ENCODE measurements around the gene ZNRD2.
"Not testable (repeated sequence)": the region's sequence is repeated elsewhere in the genome, so short reads cannot be mapped to it uniquely, and the experiment has no call there.

Gene ZNRD2, protein sequence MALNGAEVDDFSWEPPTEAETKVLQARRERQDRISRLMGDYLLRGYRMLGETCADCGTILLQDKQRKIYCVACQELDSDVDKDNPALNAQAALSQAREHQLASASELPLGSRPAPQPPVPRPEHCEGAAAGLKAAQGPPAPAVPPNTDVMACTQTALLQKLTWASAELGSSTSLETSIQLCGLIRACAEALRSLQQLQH

DNA sequence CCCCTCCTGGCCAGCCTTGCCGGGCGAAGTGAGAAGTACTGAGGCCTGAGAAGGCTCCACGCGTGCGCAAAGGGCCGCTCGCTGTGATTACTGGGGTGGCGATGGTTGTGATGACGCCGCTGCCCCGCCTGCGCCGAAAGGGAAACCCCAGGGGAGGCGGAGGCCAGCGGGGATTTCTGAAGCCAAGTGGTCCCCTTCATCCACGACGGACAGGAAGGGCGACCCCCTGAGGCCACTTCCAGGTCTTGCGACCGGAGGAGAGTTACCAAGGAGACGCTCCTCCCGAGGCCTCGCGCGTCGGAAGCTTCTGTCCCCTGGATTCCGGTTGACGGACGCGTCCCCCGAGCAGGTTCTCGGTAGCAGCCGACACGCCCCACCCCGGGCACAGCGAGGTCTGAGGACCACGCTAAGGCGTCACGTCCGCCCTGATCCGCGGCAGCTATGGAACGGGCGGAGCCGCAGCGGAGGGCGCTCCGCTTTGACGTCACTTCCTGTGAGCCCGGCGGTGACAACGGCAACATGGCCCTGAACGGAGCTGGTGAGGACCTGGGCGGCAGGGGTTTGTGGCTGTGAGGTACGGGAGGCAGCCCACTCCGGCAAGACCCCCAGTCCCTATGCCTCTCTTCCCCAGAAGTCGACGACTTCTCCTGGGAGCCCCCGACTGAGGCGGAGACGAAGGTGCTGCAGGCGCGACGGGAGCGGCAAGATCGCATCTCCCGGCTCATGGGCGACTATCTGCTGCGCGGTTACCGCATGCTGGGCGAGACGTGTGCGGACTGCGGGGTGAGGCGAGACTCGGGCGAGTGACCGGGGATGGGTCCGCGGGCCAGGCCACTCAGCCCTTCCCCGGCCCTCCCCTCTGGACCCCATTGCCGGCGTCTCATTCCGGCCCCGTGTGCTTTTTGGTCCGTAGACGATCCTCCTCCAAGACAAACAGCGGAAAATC, at the start of gene ZNRD2:
Gene ZNRD2, plus strand, starts transcription at position 505 of the 946 bp plus-strand sequence. Its CDS starts 15 bp downstream, at position 520.
- peak; percentile 97 to 99 for DNase-seq

DNA sequence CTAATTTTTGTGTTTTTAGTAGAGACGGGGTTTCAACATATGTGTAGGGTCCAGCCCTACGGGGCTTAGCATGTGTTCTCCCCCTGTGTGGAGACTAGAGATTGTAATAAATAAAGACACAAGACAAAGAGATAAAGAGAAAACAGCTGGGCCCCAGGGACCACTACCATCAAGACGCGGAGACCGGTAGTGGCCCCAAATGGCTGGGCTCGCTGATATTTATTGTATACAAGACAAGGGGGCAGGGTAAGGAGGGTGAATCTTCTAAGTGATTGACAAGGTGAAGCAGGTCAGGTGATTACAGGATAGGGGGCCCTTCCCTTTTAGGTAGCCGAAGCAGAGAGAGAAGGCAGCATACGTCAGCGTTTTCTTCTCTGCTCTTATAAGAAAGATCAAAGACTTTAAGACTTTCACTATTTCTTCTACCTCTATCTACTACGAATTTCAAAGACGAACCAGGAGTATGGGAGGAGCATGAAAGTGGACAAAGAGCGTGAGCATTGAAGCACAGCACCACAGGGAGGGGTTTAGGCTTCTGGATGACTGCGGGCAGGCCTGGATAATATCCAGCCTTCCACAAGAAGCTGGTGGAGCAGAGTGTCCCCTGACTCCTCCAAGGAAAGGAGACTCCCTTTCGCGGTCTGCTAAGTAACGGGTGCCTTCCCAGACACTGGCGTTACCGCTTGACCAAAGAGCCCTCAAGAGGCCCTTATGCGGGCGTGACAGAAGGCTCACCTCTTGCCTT, 48.3 kb upstream of the ZNRD2 start:
- not testable (repeated sequence) for DNase-seq

DNA sequence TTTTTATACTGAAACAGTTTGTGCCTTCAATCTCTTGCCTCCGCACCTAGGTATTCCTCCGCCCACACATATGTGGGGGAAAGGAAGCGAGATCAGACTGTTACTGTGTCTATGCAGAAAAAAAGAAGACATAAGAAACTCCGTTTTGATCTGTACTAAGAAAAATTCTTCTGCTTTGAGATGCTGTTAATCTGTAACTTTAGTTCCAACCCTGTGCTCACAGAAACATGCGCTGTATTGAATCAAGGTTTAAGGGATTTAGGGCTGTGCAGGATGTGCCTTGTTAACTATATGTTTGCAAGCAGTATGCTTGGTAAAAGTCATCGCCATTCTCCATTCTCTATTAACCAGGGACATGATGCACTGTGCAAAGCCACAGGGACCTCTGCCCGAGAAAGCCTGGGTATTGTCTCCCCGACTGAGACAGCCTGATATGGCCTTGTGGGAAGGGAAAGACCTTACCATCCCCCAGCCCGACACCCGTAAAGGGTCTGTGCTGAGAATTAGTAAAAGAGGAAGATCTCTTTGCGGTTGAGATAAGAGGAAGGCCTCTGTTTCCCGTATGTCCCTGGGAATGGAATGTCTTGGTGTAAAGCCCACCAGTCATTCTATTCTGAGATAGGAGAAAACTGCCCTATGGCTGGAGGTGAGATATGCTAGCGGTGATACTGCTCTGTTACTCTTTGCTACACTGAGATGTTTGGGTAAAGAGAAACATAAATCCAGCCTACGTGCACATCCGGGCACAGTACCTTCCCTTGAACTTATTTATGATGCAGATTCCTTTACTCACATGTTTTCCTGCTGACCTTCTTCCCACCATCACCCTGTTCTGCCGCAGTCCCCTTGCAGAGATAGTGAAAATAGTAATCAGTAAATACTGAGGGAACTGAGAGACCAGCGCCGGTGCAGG, 47.3 kb upstream of the ZNRD2 start:
- DNase-seq = not testable (repeated sequence)

DNA sequence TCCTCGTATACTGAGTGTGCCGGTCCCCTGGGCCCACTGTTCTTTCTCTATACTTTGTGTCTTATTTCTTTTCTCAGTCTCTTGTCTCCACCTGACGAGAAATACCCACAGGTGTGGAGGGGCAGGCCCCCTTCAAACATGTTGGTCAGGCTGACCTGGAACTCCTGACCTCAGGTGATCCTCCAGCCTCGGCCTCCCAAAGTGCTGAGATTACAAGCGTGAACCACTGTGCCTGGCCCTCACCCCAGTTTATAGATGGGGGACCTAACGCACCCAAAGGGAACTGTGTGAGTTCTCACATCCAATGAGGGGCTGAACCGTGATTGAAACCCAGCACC, 46.7 kb upstream of the ZNRD2 start:
- DNase-seq = not testable (repeated sequence)

DNA sequence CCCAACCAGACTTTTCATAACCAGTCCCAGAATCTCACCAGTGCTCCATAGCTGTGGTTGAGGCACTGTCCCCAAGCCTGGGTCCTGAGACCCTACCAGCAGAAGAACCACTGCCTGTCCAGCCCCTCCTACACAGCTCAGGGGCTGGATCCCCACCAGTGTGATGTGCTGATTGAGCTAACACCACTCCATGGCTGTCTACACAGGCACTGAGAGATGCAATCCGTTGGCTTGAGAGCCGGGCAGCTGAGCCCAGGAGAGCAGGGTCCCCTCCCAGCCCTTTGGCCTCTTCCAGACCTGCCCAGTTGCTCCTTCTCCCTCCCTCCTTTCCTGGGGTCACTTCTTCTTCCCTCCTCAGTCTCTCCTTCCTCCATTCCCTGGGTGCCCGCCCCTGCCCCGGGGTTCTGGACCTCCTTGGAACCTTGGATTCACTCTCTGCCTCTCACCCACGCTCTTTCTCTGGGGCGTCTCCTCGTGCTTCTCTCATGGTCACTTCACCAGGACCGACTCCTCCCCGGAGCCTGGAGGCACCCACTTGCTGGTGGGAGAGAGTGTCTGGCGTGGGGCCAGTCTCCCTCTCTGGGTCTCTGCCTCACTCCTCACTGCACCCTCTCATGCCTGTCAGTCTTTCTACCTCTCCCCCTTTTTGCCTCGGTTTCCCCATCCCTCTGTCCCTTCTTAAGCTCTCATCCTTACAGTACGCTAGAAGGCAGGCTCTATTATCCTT, 46.1 kb upstream of the ZNRD2 start:
- DNase-seq = no peak

DNA sequence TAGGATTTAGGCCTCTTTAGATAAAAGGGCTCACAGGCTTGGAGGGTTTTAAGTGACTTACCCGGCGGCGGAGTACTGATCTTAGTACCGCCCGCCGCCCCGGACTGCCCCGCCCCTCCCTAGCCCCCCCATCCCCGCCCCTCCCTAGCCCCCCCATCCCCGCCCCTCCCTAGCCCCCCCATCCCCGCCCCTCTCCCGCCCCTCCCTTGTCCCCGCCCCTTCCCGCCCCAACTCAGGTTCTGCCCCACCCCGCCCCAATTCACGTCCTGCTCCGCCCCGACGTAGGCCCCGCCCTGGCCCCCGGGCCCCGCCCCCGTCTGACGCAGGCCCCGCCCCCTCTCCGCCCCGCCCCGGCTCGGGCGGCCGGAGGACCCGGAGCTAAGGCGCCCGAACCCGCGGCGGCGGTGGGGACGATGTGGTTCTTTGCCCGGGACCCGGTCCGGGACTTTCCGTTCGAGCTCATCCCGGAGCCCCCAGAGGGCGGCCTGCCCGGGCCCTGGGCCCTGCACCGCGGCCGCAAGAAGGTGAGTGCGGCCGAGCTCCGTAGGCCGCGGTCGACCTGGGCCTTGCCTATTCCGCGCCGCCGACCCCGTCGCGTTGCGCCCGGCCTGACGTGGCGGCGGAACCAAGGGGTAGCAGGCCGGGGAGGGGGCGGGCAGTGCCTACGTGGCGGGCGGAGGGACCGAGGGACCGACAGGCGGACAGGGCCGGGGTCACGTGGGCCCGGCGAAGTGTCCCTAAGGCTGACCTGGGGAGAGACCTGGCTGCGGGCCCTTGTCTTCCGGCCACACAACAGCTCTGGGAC, 45.3 kb upstream of the ZNRD2 start, which contains the start of gene SCYL1:
Gene SCYL1, plus strand, starts transcription at position 343 of the 805 bp plus-strand sequence. Its CDS starts 71 bp downstream, at position 414.
- peak in 1 of 2 experiments; percentile 38 for DNase-seq

DNA sequence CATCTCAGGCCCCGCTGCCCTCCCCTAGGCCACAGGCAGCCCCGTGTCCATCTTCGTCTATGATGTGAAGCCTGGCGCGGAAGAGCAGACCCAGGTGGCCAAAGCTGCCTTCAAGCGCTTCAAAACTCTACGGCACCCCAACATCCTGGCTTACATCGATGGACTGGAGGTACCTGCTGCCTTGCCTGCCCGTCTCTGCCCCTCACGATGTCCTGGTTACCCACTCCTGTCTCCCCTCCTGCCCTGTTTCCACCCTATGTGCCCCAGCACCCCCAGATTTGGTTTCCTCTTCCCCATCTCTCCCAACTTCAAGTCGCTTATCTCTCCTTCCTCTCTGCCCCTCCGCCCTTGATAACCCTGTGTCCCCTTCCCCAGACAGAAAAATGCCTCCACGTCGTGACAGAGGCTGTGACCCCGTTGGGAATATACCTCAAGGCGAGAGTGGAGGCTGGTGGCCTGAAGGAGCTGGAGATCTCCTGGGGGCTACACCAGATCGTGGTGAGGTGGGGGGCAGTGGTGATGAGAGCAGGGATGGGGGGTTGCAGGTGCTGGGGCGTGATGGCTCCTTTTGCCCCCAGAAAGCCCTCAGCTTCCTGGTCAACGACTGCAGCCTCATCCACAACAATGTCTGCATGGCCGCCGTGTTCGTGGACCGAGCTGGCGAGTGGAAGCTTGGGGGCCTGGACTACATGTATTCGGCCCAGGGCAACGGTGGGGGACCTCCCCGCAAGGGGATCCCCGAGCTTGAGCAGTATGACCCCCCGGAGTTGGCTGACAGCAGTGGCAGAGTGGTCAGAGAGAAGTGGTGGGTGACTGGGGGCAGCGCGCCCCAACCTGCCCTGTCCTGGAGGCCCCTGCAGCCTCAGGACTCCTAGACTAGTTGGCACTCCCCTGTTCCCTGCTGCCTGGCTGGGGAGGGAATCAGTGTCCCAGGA, 44.5 kb upstream of the ZNRD2 start:
- DNase-seq = no peak

DNA sequence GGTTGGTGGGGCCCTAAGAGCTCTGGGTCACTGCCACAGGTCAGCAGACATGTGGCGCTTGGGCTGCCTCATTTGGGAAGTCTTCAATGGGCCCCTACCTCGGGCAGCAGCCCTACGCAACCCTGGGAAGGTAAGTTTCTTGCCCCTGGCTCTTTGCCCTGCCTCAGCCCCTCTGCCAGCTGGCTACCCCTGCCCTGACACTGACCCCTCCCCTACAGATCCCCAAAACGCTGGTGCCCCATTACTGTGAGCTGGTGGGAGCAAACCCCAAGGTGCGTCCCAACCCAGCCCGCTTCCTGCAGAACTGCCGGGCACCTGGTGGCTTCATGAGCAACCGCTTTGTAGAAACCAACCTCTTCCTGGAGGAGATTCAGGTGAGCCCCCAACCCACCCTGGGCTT, 43.5 kb upstream of the ZNRD2 start:
- DNase-seq = no peak

DNA sequence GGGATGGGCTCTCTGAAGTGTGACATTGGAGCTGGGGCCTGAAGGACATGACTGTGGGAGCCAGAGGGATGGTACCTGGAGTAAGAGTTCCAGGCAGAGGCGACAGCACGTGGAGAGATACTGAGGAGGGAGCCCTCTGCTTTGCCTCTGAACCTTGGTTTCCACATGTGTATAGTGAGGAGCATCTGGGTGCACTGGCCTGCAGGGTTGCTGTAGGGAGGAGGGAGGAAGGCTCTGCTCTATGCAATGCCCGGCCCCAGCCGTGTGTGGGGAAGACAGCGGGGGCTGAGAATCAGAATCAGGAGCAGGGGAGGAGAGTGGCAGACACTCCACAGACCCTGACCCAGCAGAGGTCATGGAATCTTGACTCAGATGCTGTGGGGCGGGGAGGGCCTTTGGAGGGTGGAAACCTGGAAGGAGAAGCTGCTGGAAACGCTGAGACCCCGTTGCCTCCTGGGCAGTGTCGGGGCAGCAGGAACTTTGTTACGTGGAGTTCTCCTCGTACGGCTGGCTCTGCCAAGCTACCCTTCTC, 41.4 kb upstream of the ZNRD2 start:
- DNase-seq = no peak

DNA sequence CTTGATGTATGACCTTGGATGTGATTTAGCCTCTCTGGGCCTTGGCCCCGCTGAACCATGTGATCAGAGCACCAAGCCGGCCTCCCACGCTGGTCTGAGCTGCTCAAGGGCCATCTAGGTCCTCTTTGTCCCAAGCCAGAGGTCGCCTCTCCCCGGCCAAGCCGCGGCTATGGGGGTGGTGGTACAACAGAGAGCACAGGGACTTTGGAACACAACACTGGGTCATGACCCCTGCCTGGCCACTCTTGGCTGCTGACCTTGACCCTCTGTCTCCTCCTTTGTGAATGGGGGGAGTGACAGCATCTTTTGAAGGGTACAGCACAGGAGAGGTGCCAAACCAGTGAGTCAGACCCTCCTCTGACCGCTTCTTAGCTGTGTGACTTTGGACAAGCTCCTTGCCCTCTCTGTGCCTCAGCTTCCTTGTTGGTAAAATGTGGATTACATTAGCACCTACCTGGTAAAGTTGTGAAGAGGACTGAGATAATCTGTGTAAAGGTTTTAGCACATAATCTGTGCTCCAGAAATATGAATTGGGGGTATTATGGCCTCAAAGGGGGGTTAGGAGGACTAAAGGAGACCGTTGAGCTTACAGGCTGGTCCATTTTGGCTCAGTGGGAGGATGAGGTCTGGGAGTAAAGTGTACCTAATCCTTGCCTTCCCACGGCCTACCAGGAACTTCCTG, 40.7 kb upstream of the ZNRD2 start:
- DNase-seq = no peak

DNA sequence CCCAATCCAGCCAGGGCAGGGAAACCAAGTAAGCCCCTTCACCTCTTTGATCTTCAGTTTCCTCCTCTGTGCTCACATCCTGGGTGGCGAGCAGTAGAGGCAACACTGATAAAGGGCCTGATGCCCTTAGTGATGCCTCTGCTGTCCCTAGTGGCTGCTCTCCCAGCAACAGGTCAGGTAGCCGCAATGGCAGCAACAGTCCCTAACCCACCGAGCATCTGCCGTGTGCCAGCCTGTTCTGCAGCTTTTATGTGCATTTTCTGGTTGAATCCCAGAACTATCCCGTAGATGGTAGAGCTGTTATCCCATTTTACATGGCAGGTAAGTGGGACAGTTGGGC, 40.1 kb upstream of the ZNRD2 start:
- no peak for DNase-seq

DNA sequence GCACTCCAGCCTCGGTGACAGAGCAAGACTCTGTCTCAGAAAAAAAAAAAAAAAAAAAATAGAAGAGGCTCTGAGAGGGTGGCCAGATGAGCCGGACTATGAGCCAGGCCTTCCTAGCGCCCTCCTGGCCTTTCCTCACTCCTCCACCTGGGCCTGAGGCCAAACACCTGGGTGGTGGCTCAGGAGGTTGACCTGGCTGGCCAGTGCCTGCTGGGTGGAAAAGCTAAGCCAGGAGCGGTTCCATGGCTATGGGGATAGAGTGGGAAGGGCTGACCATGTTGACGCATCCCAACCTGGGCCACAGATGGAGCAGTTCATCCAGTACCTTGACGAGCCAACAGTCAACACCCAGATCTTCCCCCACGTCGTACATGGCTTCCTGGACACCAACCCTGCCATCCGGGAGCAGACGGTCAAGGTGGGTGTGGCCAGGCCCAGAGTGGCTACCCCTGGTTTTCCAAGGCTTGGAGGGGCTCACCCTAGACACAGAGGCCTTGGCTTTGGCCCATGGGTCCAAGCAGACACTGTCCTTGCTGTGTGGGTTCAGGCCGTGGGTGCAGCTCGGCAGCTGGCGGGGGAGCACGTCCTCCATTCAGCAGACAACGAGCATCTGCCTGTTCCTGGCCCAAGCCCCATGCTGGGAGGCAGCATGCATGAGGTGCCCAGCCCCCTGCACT, 37.8 kb upstream of the ZNRD2 start:
- DNase-seq = no peak

DNA sequence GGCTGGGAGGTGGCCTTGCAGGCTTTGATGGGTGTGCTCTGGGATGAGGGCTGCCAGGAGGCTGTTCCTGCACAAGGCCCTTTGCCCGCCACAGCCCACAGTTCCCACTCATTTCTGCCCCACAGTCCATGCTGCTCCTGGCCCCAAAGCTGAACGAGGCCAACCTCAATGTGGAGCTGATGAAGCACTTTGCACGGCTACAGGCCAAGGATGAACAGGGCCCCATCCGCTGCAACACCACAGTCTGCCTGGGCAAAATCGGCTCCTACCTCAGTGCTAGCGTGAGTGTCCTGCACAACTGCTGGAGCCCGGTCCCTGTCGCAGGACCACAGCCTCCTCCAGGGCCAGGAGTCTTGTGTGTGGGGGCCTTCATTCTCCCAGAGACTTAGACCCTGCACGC, 35.2 kb upstream of the ZNRD2 start:
- DNase-seq = no peak

DNA sequence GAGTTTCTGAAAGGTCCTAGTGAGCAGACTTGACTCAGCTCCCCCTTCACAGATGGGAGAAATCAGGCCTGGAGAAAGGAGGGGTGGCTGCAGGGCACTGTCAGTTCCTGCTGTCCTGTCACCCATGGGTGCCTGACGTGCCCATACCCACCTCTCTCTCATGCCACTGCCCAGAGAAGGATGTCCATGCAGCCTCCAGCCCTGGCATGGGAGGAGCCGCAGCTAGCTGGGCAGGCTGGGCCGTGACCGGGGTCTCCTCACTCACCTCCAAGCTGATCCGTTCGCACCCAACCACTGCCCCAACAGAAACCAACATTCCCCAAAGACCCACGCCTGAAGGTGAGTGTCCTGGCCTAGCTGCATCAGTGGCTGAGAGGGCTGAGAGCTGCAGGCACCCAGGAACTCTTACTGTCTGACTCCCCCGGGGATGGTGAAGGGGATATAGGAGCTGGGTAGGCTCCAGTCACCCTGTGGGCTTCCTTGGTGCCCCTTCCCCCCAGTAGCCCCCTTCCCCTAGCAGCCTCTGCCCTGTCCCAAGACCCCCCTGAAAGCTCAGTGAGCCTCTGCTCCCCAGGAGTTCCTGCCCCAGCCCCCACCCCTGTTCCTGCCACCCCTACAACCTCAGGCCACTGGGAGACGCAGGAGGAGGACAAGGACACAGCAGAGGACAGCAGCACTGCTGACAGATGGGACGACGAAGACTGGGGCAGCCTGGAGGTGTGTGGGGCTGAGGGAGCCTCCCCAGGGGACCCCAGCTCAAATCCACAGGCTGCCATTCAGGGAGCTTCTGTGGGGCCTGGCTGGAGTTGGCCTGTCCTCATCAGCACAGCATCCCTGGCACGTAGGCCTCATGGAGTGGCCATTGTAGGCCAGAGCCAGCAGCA, 33.6 kb upstream of the ZNRD2 start:
- DNase-seq = no peak

DNA sequence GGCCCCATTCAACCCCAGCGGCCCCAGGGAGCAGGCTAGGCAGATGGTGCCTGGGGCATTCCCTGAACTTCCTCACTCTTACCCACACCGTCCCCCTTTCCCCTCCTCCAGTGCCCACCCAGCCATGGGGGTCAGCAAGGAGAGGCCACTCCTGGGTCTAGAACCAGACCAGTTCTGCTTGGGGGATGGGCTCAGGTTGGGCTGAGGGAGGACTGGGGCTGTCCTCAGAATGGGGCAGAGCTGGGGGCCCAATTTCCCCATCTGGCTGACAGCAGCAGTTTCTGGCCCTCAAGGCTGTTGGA, 33.0 kb upstream of the ZNRD2 start:
- no peak for DNase-seq

DNA sequence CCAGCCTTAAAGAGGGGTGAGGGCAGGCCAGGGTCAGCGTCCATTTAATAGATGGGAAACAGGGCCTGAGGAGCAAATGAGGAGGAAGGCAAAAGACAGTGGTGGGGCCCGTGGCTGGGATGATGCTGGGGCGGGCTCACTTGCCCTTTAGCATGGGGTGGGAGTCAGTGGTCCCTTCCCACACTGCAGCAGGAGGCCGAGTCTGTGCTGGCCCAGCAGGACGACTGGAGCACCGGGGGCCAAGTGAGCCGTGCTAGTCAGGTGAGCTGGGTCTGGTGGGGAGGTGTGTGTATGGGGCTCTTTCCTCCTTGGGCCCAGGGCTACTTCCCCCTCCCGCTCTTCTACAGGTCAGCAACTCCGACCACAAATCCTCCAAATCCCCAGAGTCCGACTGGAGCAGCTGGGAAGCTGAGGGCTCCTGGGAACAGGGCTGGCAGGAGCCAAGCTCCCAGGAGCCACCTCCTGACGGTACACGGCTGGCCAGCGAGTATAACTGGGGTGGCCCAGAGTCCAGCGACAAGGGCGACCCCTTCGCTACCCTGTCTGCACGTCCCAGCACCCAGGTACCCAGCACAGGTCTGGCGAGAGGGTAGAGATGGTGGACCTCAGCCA, 32.6 kb upstream of the ZNRD2 start:
- DNase-seq = no peak
